ENCODE measurements around the gene PDZRN3. TPM values are rescaled to one million over a fixed set of nuclear protein-coding genes. Genes with fewer than 3 reads are reported as not detected.

Gene PDZRN3
- polyA plus RNA-seq, 2 of the 4 experiments (the other 2 are of a cell fraction) = not detected

DNA sequence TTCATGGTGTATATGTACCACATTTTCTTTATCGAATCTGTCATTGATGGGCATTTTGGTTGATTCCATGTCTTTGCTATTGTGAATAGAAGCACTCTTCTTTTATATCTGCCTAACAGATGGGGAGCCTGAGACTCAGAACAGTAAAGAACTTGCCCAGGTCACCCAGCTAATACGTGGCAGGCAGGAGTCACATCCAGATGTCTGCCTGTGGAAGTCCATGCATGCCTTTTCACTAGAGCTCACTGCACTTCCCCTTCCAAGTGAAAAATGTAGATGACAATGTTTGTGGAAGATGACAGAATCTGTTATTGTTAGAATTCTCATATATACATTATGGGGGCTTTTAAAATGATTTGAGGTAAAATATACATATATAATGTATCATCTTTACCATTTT, 165.0 kb downstream of the PDZRN3 start (continued):
- TF ChIP-seq FOSB (CRISPR knock-in tag; IDR thresholded peaks at IDR 0.05) = no peak
- no peak for TF ChIP-seq CHD2 (IDR thresholded peaks at IDR 0.05; ENCODE audit: low read length, partially characterized antibody)

GRCh38 chr3:73453666-73454065, 171.1 kb downstream of the PDZRN3 start:
- Histone ChIP-seq H3K4me1 (no peaks in the 10 kb centered on the region), H3K27ac (no peak overlapping the region), H3K9me3 (no peaks in the 10 kb centered on the region), H3K4me2 (no peak overlapping the region), H3K4me3 (no peak overlapping the region)
- WGBS (ENCODE audit: missing lambda C conversion rate) = 29% methylated on average over 4 of the region's 4 CpGs
- FAIRE-seq (no peak), ATAC-seq (no peak), DNase-seq (ENCODE audit: low read depth in 1 of 2, low spot score in 1 of 2) (no peak)
- ChIA-PET POLR2A (no interaction called here), CTCF (interaction anchor here (0.7 kb wide), 1 partner anchor 33 kb away, joined by 3 read pairs; no protein-coding TSS in a partner anchor)
- no peak for TF ChIP-seq BCL3 (IDR thresholded peaks at IDR 0.05)
- TF ChIP-seq FOSB (CRISPR knock-in tag; IDR thresholded peaks at IDR 0.05) = no peak
- TF ChIP-seq CHD2 (IDR thresholded peaks at IDR 0.05; ENCODE audit: low read length, partially characterized antibody) = no peak
- TF ChIP-seq SREBF2 (IDR thresholded peaks at IDR 0.05) = no peak
- no peak for TF ChIP-seq EHMT2 (IDR thresholded peaks at IDR 0.05; ENCODE audit: low read depth)
- TF ChIP-seq ZFP36 (IDR thresholded peaks at IDR 0.05; ENCODE audit: borderline replicate concordance, partially characterized antibody) = no peak
- no peak for TF ChIP-seq HDAC2 (IDR thresholded peaks at IDR 0.05)
- no peak for TF ChIP-seq POLR2A (IDR thresholded peaks at IDR 0.05; ENCODE audit: low read length)
- no peak for TF ChIP-seq RCOR1 (IDR thresholded peaks at IDR 0.05; ENCODE audit: low read depth, low read length)
- no peak for TF ChIP-seq JUN (IDR thresholded peaks at IDR 0.05)
- TF ChIP-seq CHD4 (IDR thresholded peaks at IDR 0.05; ENCODE audit: borderline replicate concordance) = no peak
- TF ChIP-seq HES2 (IDR thresholded peaks at IDR 0.05) = no peak
- no peak for TF ChIP-seq SMC3 (IDR thresholded peaks at IDR 0.05)

- POLR2A ChIA-PET = no interaction called here
- FAIRE-seq = no peak
- Histone ChIP-seq H3K27ac (no peak overlapping the region), H3K4me1 (no peaks in the 10 kb centered on the region), H3K4me3 (no peak overlapping the region), H3K9me3 (no peaks in the 10 kb centered on the region), H3K4me2 (no peak overlapping the region)
- WGBS (ENCODE audit: missing lambda C conversion rate) = 0% methylated on average over 3 of the region's 3 CpGs
- DNase-seq (ENCODE audit: low read depth in 1 of 2, low spot score in 1 of 2) = no peak
- CTCF ChIA-PET = no interaction called here
- TF ChIP-seq, protein P1, sequence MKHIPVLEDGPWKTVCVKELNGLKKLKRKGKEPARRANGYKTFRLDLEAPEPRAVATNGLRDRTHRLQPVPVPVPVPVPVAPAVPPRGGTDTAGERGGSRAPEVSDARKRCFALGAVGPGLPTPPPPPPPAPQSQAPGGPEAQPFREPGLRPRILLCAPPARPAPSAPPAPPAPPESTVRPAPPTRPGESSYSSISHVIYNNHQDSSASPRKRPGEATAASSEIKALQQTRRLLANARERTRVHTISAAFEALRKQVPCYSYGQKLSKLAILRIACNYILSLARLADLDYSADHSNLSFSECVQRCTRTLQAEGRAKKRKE (CRISPR knock-in tag; IDR thresholded peaks at IDR 0.05; ENCODE audit: low read depth) = no peak
- TF ChIP-seq BHLHE40 (IDR thresholded peaks at IDR 0.05; ENCODE audit: low read depth, low read length) (no peak), SREBF2 (IDR thresholded peaks at IDR 0.05) (no peak), MAFK (IDR thresholded peaks at IDR 0.05; ENCODE audit: partially characterized antibody) (no peak)
- no peak for ATAC-seq
Observed at GRCh38 chr3:73452729-73453128, 172.0 kb downstream of the PDZRN3 start.

DNA sequence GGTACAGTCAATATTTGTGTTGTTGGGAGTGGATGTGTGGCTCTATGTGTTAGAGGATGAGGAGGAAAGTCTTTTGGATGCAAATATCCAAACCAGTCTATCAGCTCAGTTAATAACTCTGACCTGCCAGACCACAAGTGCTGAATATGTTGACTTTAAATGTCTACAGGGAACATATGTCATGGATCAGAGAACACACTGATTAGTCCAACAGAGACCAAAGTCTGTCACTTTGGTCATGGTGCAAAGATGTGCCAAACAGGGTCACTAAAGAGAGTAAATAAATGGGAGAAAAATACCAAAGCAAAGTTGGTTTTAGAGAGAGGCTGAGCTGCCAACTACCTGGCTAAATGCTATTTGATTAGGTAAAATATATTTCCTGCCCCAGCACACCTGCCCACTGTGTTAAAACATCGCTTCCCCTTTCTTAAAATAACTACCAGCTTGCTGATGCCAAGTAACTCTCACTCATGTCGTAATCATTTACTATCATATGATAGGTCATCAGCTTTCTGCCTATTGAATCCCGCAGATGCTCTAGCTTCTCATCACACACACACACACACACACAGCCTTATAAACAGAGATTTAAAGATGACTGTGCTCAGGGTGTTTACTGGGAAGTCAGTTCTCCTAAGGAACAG, 173.3 kb downstream of the PDZRN3 start:
- H3K9me3 ChIP-seq = no peaks in the 10 kb centered on the region
- ATAC-seq (no peak), DNase-seq (ENCODE audit: low read depth in 1 of 2, low spot score in 1 of 2) (no peak), FAIRE-seq (no peak)
- WGBS (ENCODE audit: missing lambda C conversion rate) = 0% methylated on average over 3 of the region's 3 CpGs
- CTCF ChIA-PET = interaction anchor here (0.6 kb wide), 1 partner anchor 13 kb away, joined by 3 read pairs; no protein-coding TSS in a partner anchor
- TF ChIP-seq, protein P2, sequence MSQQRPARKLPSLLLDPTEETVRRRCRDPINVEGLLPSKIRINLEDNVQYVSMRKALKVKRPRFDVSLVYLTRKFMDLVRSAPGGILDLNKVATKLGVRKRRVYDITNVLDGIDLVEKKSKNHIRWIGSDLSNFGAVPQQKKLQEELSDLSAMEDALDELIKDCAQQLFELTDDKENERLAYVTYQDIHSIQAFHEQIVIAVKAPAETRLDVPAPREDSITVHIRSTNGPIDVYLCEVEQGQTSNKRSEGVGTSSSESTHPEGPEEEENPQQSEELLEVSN (IDR thresholded peaks at IDR 0.05; ENCODE audit: borderline replicate concordance, low read depth) = no peak
- TF ChIP-seq PBX3 (IDR thresholded peaks at IDR 0.05) = no peak
- H3K4me3 ChIP-seq = no peak overlapping the region
- no peak overlapping the region for H3K27ac ChIP-seq
- POLR2A ChIA-PET = no interaction called here
- H3K4me1 ChIP-seq = no peaks in the 10 kb centered on the region
- no peak overlapping the region for H3K4me2 ChIP-seq
